Measurements from ENCODE around the gene AGFG2.

The AGFG2 gene

GRCh38 chr7:100490483-100491191, 48.4 kb upstream of the AGFG2 start:
- TF ChIP-seq ZNF8 (CRISPR knock-in tag; IDR thresholded peaks at IDR 0.05): no peak
- no peak for TF ChIP-seq TSHZ2 (CRISPR knock-in tag; IDR thresholded peaks at IDR 0.05)
- no peak for TF ChIP-seq TCF4 (CRISPR knock-in tag; IDR thresholded peaks at IDR 0.05; ENCODE audit: borderline replicate concordance)
- TF ChIP-seq OSR1 (CRISPR knock-in tag; IDR thresholded peaks at IDR 0.05): no peak
- TF ChIP-seq CSRNP3 (CRISPR knock-in tag; IDR thresholded peaks at IDR 0.05): no peak
- no peak for TF ChIP-seq ESRRG (CRISPR knock-in tag; IDR thresholded peaks at IDR 0.05)
- no peak for TF ChIP-seq POU6F1 (CRISPR knock-in tag; IDR thresholded peaks at IDR 0.05; ENCODE audit: borderline replicate concordance, low read depth)
- TF ChIP-seq GLIS3 (CRISPR knock-in tag; IDR thresholded peaks at IDR 0.05): no peak
- TF ChIP-seq ARNTL (CRISPR knock-in tag; IDR thresholded peaks at IDR 0.05; ENCODE audit: borderline replicate concordance, low read depth): no peak
- no peak for TF ChIP-seq ZFP3 (CRISPR knock-in tag; IDR thresholded peaks at IDR 0.05)
- no peak for TF ChIP-seq PPARA (CRISPR knock-in tag; IDR thresholded peaks at IDR 0.05; ENCODE audit: borderline replicate concordance)
- no peak for TF ChIP-seq ZNF70 (CRISPR knock-in tag; IDR thresholded peaks at IDR 0.05)
- no peak for TF ChIP-seq ZC3H10 (CRISPR knock-in tag; IDR thresholded peaks at IDR 0.05)
- no peak for TF ChIP-seq RARB (CRISPR knock-in tag; IDR thresholded peaks at IDR 0.05)
- TF ChIP-seq SNAI2 (CRISPR knock-in tag; IDR thresholded peaks at IDR 0.05): no peak
- TF ChIP-seq ZFP30 (CRISPR knock-in tag; IDR thresholded peaks at IDR 0.05): no peak
- no peak for TF ChIP-seq ISL1 (CRISPR knock-in tag; IDR thresholded peaks at IDR 0.05)
- TF ChIP-seq PATZ1 (CRISPR knock-in tag; IDR thresholded peaks at IDR 0.05; ENCODE audit: borderline replicate concordance): no peak
- TF ChIP-seq CSDC2 (CRISPR knock-in tag; IDR thresholded peaks at IDR 0.05): no peak
- no peak for ATAC-seq

- no peak for ATAC-seq
Observed at GRCh38 chr7:100491192-100491578, 47.8 kb upstream of the AGFG2 start.

More at GRCh38 chr7:100491192-100491578, 47.8 kb upstream of the AGFG2 start:
- no peak for TF ChIP-seq ZNF565 (CRISPR knock-in tag; conservative IDR thresholded peaks at IDR 0.05; ENCODE audit: low read depth)
- no peak for TF ChIP-seq CSDC2 (CRISPR knock-in tag; IDR thresholded peaks at IDR 0.05)
- TF ChIP-seq POU6F1 (CRISPR knock-in tag; IDR thresholded peaks at IDR 0.05; ENCODE audit: borderline replicate concordance, low read depth): no peak
- TF ChIP-seq ZFP3 (CRISPR knock-in tag; IDR thresholded peaks at IDR 0.05): no peak
- TF ChIP-seq TOX (CRISPR knock-in tag; IDR thresholded peaks at IDR 0.05; ENCODE audit: borderline replicate concordance): no peak
- no peak for TF ChIP-seq ESRRG (CRISPR knock-in tag; IDR thresholded peaks at IDR 0.05)
- TF ChIP-seq PPARA (CRISPR knock-in tag; IDR thresholded peaks at IDR 0.05; ENCODE audit: borderline replicate concordance): no peak

Data from SK-N-SH treated with all-trans-retinoic acid at 6 μM for 48 hours (cell line).